ENCODE measurements around the gene PTX4.

The PTX4 gene

DNA sequence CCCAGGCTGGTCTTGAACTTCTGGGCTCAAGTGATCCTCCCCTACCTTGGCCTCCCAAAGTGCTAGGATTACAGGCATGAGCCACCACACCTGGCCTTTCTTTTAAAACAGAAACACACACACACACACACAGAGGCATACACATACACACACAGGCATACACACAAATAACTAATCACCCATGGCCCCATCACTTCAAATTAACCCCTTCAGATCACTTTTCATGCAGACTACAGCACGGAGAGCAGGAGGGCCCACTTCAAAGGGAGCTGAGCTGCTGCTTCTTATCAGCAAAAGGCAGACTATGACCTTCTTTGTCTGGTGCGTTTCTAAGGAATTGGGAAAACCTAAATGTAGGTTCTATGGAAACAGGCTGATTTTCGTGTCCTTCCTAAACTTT, 15.8 kb downstream of the PTX4 start:
- Histone ChIP-seq H3K4me3 (ENCODE audit: low read length, poor library complexity, severe bottlenecking) (no peak overlapping the region), H3K36me3 (ENCODE audit: insufficient read depth, low read length) (no peaks in the 10 kb centered on the region), H3K27me3 (ENCODE audit: insufficient read depth, low read length, poor library complexity, severe bottlenecking) (no peaks in the 10 kb centered on the region), H3K9me3 (ENCODE audit: insufficient read depth, low read depth, low read length) (no peaks in the 10 kb centered on the region), H3K4me1 (ENCODE audit: insufficient read depth, low read length, poor library complexity, severe bottlenecking) (no peaks in the 10 kb centered on the region), H4K20me1 (ENCODE audit: insufficient read depth, low read length, poor library complexity, severe bottlenecking) (no peaks in the 10 kb centered on the region), H3K9me2 (replicated peaks; ENCODE audit: low read depth, low read length) (no peaks in the 10 kb centered on the region), H3K4me2 (ENCODE audit: low read depth, low read length, poor library complexity, severe bottlenecking) (no peak overlapping the region), H2AFZ (ENCODE audit: low read length) (no peak overlapping the region), H3K79me2 (ENCODE audit: insufficient read depth, low read length) (peaks cover 7% of the 10 kb centered on the region; the same call in 1 of the 2 replicates), H3K9ac (ENCODE audit: low read depth, low read length, poor library complexity, severe bottlenecking) (no peak overlapping the region), H3F3A (ENCODE audit: low read depth) (no peaks in the 10 kb centered on the region)
- TF ChIP-seq, protein P1, sequence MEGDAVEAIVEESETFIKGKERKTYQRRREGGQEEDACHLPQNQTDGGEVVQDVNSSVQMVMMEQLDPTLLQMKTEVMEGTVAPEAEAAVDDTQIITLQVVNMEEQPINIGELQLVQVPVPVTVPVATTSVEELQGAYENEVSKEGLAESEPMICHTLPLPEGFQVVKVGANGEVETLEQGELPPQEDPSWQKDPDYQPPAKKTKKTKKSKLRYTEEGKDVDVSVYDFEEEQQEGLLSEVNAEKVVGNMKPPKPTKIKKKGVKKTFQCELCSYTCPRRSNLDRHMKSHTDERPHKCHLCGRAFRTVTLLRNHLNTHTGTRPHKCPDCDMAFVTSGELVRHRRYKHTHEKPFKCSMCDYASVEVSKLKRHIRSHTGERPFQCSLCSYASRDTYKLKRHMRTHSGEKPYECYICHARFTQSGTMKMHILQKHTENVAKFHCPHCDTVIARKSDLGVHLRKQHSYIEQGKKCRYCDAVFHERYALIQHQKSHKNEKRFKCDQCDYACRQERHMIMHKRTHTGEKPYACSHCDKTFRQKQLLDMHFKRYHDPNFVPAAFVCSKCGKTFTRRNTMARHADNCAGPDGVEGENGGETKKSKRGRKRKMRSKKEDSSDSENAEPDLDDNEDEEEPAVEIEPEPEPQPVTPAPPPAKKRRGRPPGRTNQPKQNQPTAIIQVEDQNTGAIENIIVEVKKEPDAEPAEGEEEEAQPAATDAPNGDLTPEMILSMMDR (conservative IDR thresholded peaks at IDR 0.05; ENCODE audit: low read length) = no peak
- no peak for TF ChIP-seq EZH2phosphoT487 (IDR thresholded peaks at IDR 0.05; ENCODE audit: borderline replicate concordance)

DNA sequence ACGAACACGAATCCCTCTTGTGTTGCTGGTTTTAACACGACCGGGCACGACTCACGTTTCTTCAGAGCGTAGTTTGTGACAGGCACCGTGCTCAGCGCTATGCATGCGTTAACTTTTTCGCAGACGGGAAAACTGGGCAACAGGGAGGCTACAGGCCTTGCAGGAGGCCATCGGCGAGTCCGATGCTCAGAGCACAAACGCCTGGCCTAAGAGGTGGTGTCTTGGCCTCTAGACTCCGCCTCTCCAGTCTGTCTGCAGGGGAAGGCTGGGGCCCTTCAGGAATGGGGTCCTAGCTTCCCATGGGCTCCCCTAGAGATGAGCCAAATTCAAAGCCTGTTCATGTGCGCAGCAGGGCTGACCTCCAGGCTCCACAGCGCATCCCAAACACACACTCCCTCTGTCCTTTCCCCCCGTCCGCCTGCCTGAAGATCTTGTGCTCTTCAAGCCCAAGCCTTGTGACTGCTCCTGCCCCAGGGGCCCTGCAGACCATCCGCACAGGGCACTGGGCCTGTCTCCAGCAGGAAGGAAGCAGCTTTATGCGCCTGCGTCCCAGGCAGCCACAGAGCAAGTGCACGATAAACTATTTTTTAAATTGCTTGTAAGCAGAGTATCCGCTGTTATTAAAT, 17.1 kb downstream of the PTX4 start:
- H3K27me3 ChIP-seq (ENCODE audit: insufficient read depth, low read length, poor library complexity, severe bottlenecking) = no peaks in the 10 kb centered on the region
- peaks cover 7% of the 10 kb centered on the region; the same call in 1 of the 2 replicates for H3K79me2 ChIP-seq (ENCODE audit: insufficient read depth, low read length)
- H3K9ac ChIP-seq (ENCODE audit: low read depth, low read length, poor library complexity, severe bottlenecking) = no peak overlapping the region
- H4K20me1 ChIP-seq (ENCODE audit: insufficient read depth, low read length, poor library complexity, severe bottlenecking) = no peaks in the 10 kb centered on the region
- H3K4me3 ChIP-seq (ENCODE audit: low read length, poor library complexity, severe bottlenecking) = no peak overlapping the region
- no peak for TF ChIP-seq EZH2phosphoT487 (IDR thresholded peaks at IDR 0.05; ENCODE audit: borderline replicate concordance)
- TF ChIP-seq, protein P1 (conservative IDR thresholded peaks at IDR 0.05; ENCODE audit: low read length) = no peak
- H3K4me2 ChIP-seq (ENCODE audit: low read depth, low read length, poor library complexity, severe bottlenecking) = no peak overlapping the region
- no peaks in the 10 kb centered on the region for H3K4me1 ChIP-seq (ENCODE audit: insufficient read depth, low read length, poor library complexity, severe bottlenecking)
- H3K36me3 ChIP-seq (ENCODE audit: insufficient read depth, low read length) = no peaks in the 10 kb centered on the region
- no peaks in the 10 kb centered on the region for H3K9me3 ChIP-seq (ENCODE audit: insufficient read depth, low read depth, low read length)
- H2AFZ ChIP-seq (ENCODE audit: low read length) = no peak overlapping the region
- H3K9me2 ChIP-seq (replicated peaks; ENCODE audit: low read depth, low read length) = no peaks in the 10 kb centered on the region
- no peaks in the 10 kb centered on the region for H3F3A ChIP-seq (ENCODE audit: low read depth)

DNA sequence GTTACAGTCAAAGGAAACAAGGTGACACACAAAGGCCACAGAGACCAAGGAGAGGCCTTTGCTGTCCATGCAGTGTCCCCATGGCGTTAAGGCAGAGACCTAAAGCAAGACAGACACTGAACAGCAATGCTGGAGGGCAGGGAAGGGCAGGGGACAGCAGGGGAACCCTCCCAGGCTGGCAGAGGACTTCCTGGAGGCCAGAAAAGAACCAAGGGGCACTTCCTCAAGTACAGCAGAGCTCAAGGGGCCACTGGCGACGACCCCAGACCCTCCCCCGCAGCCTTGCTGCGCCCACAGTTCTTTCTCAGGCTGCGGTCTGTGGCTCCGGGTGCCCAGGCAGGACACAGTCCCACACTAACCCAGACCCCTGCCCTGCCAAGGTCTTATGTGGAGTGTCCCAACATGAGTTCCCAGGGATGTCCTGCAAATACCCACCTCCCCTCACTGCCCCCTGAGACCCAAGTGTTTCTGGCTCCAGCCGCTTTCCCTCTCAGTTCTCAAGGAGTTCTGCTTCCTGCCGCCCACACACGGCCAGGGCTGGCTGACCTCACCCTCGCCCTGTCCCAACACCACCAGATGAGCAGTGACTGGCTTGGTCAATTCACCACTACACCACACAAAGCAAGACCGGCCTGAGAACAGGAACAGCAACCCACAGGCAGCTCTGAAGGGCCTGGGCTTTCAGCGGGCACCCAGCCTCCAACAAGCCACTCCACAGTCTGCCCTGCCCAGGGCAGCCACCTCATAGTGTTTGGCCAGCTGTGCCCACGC, 18.1 kb downstream of the PTX4 start:
- Histone ChIP-seq H3K9ac (ENCODE audit: low read depth, low read length, poor library complexity, severe bottlenecking) (no peak overlapping the region), H3K4me1 (ENCODE audit: insufficient read depth, low read length, poor library complexity, severe bottlenecking) (no peaks in the 10 kb centered on the region), H3K79me2 (ENCODE audit: insufficient read depth, low read length) (peaks cover 7% of the 10 kb centered on the region; the same call in 1 of the 2 replicates), H3F3A (ENCODE audit: low read depth) (no peaks in the 10 kb centered on the region), H3K9me3 (ENCODE audit: insufficient read depth, low read depth, low read length) (no peaks in the 10 kb centered on the region), H3K4me2 (ENCODE audit: low read depth, low read length, poor library complexity, severe bottlenecking) (no peak overlapping the region), H2AFZ (ENCODE audit: low read length) (no peak overlapping the region), H3K27me3 (ENCODE audit: insufficient read depth, low read length, poor library complexity, severe bottlenecking) (no peaks in the 10 kb centered on the region), H4K20me1 (ENCODE audit: insufficient read depth, low read length, poor library complexity, severe bottlenecking) (no peaks in the 10 kb centered on the region), H3K9me2 (replicated peaks; ENCODE audit: low read depth, low read length) (no peaks in the 10 kb centered on the region), H3K36me3 (ENCODE audit: insufficient read depth, low read length) (no peaks in the 10 kb centered on the region), H3K4me3 (ENCODE audit: low read length, poor library complexity, severe bottlenecking) (no peak overlapping the region)
- TF ChIP-seq EZH2phosphoT487 (IDR thresholded peaks at IDR 0.05; ENCODE audit: borderline replicate concordance) = no peak
